Stomach (tissue), 4 donors: ENCODE results near the gene CIROP.

Source experiments
- EP300 ChIP-seq: sonication (generic); formaldehyde crosslinking; IDR thresholded peaks from one replicate; pipeline ENCODE4 v1.6.1; 2017; ENCODE audit warnings: antibody characterized with exemption
- POLR2AphosphoS5 ChIP-seq, 3 donors: sonication (generic); formaldehyde crosslinking; IDR thresholded peaks; one replicate each; pipeline ENCODE4 v1.6.1; 2016; ENCODE audit warnings: antibody characterized with exemption in 3 of 3
- TF ChIP-seq, protein P1 (sequence below), 7 experiments: fragments of 450-650 bp in 4 of 7; fragments of 200-600 bp in 3 of 7; sonication (generic) in 3 of 7; IDR thresholded peaks; one replicate each; pipeline ENCODE4 v1.5.1; 2016 to 2019; ENCODE audit warnings: antibody characterized with exemption in 7 of 7, control low read depth in 2 of 7, mild to moderate bottlenecking in 1 of 7

DNA sequence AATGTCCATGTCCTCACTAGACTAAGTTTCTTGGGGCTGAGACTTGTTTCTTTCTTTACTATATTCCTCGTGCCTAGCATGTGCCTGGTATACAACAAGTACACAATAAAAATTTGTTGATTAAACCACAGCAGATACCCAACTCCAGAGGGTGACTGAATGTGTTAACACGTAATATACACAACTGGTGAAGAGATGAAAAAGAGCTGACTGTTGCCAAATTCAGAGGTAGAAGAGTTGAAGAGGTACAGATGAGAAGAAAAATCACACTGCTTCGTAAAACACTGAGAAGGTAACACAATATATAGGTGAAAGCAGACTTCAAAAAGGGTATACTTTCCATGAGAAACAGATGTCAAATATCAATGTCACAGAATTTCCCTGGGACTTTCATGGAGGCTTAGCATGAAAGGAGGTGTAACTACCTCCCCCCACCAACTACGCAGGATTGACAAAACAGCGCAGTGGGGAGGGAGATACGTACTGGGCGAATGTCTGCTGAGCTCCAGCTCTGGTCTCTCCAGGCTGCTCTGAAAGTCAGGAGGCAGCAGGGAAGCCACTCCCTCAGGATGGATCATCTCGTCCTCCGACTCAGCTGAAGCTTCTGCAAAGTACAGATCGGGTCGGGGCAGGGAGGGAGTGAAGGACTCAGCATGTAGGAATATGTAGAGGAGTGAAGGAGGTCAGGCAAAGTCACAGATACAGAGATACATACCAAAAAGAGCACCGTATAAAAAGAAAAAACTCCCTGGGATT lies 15.1 kb downstream of the CIROP start:
- TF ChIP-seq EP300 (no peak), POLR2AphosphoS5 (IDR thresholded peaks at IDR 0.05) (no peak)
- TF ChIP-seq, protein P1, sequence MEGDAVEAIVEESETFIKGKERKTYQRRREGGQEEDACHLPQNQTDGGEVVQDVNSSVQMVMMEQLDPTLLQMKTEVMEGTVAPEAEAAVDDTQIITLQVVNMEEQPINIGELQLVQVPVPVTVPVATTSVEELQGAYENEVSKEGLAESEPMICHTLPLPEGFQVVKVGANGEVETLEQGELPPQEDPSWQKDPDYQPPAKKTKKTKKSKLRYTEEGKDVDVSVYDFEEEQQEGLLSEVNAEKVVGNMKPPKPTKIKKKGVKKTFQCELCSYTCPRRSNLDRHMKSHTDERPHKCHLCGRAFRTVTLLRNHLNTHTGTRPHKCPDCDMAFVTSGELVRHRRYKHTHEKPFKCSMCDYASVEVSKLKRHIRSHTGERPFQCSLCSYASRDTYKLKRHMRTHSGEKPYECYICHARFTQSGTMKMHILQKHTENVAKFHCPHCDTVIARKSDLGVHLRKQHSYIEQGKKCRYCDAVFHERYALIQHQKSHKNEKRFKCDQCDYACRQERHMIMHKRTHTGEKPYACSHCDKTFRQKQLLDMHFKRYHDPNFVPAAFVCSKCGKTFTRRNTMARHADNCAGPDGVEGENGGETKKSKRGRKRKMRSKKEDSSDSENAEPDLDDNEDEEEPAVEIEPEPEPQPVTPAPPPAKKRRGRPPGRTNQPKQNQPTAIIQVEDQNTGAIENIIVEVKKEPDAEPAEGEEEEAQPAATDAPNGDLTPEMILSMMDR (IDR thresholded peaks at IDR 0.05) = no peak
